ENCODE data around the gene ZCCHC10.
"Not testable (repeated sequence)": the region's sequence is repeated elsewhere in the genome, so short reads cannot be mapped to it uniquely, and the experiment has no call there.

Gene ZCCHC10

GRCh38 chr5:133041157-133041784 lies 14.9 kb upstream of the ZCCHC10 start:
- DNase-seq: no peak

GRCh38 chr5:133036677-133037076 lies 10.3 kb upstream of the ZCCHC10 start:
- not testable (repeated sequence) for DNase-seq

GRCh38 chr5:133035224-133035623 lies 8.9 kb upstream of the ZCCHC10 start:
- no peak for DNase-seq

GRCh38 chr5:133034064-133034463 lies 7.7 kb upstream of the ZCCHC10 start:
- no peak for DNase-seq

- no peak for DNase-seq
Observed at GRCh38 chr5:133032852-133033742, 6.7 kb upstream of the ZCCHC10 start.

- no peak for DNase-seq
Observed at GRCh38 chr5:133030343-133031005, 4.1 kb upstream of the ZCCHC10 start.

GRCh38 chr5:133029416-133029815 lies 3.1 kb upstream of the ZCCHC10 start:
- DNase-seq: no peak

- no peak for DNase-seq
Observed at GRCh38 chr5:133026664-133027153, 360 bp upstream of the ZCCHC10 start.

GRCh38 chr5:133019471-133019870 lies 6.9 kb downstream of the ZCCHC10 start:
- DNase-seq: not testable (repeated sequence)

GRCh38 chr5:133017964-133018363 lies 8.4 kb downstream of the ZCCHC10 start:
- no peak for DNase-seq

- no peak for DNase-seq
Observed at GRCh38 chr5:133015466-133015865, 10.9 kb downstream of the ZCCHC10 start.

GRCh38 chr5:133008455-133008854 lies 17.9 kb downstream of the ZCCHC10 start:
- not testable (repeated sequence) for DNase-seq

- no peak for DNase-seq
Observed at GRCh38 chr5:133006653-133007052, 19.7 kb downstream of the ZCCHC10 start.

- DNase-seq: no peak
Observed at GRCh38 chr5:132999246-132999645, 27.1 kb downstream of the ZCCHC10 start.

- DNase-seq: no peak
Observed at GRCh38 chr5:132998556-132998955, 27.8 kb downstream of the ZCCHC10 start.

- DNase-seq: no peak
Observed at GRCh38 chr5:132996307-132996706, 30.0 kb downstream of the ZCCHC10 start.

- no peak for DNase-seq
Observed at GRCh38 chr5:132987531-132988408, 38.6 kb downstream of the ZCCHC10 start.

GRCh38 chr5:132982971-132983370 lies 43.4 kb downstream of the ZCCHC10 start:
- DNase-seq: not testable (repeated sequence)

- no peak for DNase-seq
Observed at GRCh38 chr5:132981288-132981687, 45.1 kb downstream of the ZCCHC10 start.

GRCh38 chr5:132979976-132980375 lies 46.4 kb downstream of the ZCCHC10 start:
- DNase-seq: no peak

GRCh38 chr5:132979367-132979940 lies 46.9 kb downstream of the ZCCHC10 start:
- no peak for DNase-seq

- DNase-seq: no peak
Observed at GRCh38 chr5:132976852-132977251, 49.5 kb downstream of the ZCCHC10 start.

All from activated CD8-positive, alpha-beta memory T cell treated with anti-CD3 and anti-CD28 coated beads for 24 hours (primary cell).